HG02623 (cell line): ENCODE results near the gene C4B.
A peak's percentile ranks its signal among the peaks of the same experiment; 100 is the strongest.
"Not testable (repeated sequence)": the region's sequence is repeated elsewhere in the genome, so short reads cannot be mapped to it uniquely, and the experiment has no call there.

ENCODE experiments used
- ATAC-seq: cut with Tn5 transposase; IDR thresholded peaks from one replicate; pipeline ENCODE4 v1.9.1; 2021; ENCODE audit warnings: moderate library complexity; ENCODE audit not compliant: unreplicated experiment

C4B gene

DNA sequence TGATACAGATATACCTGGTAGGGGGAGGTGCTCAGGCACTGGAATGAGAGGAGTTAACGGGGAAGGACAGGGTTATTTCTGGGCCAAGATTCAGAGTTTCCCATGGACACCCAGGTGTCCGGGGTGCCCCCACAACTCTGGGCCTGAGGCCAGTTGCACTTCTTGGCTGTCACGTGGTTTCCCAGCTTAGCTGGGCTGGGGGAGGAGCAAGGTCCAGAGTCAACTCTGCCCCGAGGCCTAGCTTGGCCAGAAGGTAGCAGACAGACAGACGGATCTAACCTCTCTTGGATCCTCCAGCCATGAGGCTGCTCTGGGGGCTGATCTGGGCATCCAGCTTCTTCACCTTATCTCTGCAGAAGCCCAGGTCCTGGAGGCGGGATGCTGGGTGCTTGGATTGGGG lies at the start of gene C4B:
TSS of gene C4B (plus strand) at position 249 of the 400 bp plus-strand sequence. CDS start at position 300, 51 bp downstream.
- not testable (repeated sequence) for ATAC-seq

DNA sequence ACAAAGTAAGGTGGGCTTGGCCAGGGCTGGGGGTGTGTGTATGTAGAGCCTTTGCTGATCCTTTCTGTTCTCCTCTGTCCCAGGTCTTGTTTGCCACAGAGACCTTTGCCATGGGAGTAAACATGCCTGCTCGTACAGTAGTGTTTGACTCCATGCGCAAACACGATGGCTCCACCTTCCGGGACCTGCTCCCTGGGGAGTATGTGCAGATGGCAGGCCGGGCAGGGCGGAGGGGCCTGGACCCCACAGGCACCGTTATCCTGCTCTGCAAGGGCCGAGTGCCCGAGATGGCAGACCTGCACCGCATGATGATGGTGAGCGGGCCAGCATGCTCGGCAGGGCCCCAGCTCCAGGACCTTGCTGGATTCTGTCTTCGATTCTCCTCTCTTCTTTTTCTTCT lies 48.9 kb upstream of the C4B start:
- ATAC-seq: no peak

DNA sequence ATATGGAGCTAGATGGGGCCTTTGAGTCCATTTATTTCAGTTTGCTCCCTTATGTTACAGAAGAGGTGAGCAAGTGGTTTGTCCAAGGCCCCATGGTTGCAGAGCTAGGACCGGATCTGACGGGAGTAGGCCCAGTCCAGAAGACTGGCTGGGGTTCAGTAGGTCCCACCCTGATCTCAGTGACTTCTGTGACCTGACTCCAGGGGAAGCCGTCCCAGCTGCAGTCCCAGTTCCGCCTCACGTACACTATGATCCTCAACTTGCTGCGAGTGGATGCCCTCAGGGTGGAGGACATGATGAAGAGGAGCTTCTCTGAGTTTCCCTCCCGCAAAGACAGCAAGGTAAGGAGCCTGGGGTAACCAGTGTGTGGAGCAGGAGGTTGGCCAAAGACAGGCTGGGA lies 48.1 kb upstream of the C4B start:
- no peak for ATAC-seq

DNA sequence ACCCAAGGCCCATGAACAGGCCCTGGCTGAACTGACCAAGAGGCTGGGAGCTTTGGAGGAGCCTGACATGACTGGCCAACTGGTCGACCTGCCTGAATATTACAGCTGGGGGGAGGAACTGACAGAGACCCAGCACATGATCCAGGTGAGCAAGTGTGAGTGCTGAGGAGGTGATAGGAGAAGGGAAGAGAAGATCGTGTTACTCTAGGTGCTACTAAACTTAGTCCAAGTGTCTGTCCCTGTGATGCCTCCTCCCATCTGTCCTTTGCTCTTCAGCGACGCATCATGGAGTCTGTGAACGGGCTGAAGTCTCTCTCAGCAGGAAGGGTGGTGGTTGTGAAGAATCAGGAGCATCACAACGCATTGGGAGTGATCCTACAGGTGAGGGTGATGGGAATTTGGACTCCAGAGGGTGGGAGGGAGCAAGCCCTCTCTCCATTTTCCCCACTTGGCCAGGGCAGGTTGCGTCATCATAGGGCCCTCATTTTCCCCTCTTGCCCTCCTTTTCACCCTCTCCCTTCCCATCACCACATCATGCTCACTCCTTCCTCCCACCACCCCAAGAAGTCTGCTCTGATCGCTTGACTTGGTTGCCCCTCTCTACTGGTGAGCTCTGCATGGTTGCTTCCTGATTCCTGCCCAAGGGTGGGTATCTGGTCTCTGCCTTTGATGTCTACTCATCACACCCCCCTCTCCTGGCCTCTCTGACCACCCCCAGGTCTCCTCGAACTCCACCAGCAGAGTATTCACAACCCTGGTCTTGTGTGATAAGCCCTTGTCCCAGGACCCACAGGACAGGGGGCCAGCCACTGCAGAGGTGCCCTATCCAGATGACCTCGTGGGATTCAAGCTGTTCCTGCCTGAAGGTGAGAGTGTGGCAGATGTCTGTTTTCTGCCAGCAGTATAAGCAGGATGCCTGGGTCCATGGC lies 47.3 kb upstream of the C4B start:
- ATAC-seq: no peak

DNA sequence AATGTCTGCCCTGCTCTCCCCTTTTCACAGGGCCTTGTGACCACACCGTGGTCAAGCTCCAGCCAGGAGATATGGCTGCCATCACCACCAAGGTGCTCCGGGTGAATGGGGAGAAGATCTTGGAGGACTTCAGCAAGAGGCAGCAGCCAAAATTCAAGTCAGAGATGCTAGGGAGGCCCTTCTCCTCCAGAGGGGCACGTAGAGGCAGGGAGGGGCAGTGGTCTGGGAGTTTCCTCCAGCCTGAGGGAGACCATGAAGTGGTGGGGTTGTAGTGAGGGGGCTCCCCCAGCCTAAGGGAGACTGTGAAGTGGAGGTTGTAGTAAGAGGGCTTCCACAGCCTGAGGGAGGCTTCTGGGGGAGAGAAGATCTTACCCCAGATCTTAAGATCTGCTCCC lies 46.7 kb upstream of the C4B start:
- no peak for ATAC-seq

DNA sequence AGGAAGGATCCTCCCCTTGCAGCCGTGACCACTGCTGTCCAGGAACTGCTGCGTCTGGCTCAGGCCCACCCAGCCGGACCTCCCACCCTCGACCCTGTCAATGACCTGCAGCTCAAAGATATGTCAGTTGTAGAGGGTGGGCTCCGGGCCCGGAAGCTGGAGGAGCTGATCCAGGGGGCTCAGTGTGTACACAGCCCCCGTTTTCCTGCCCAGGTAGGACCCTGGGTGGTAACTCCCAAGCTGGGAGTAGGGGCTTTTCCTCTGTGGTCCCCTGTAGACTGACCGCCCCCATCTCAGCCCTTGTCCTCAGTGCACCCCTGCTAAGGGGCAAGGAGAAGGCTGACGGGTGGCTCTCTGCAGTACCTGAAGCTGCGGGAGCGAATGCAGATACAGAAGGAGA lies 46.3 kb upstream of the C4B start:
- ATAC-seq: no peak

DNA sequence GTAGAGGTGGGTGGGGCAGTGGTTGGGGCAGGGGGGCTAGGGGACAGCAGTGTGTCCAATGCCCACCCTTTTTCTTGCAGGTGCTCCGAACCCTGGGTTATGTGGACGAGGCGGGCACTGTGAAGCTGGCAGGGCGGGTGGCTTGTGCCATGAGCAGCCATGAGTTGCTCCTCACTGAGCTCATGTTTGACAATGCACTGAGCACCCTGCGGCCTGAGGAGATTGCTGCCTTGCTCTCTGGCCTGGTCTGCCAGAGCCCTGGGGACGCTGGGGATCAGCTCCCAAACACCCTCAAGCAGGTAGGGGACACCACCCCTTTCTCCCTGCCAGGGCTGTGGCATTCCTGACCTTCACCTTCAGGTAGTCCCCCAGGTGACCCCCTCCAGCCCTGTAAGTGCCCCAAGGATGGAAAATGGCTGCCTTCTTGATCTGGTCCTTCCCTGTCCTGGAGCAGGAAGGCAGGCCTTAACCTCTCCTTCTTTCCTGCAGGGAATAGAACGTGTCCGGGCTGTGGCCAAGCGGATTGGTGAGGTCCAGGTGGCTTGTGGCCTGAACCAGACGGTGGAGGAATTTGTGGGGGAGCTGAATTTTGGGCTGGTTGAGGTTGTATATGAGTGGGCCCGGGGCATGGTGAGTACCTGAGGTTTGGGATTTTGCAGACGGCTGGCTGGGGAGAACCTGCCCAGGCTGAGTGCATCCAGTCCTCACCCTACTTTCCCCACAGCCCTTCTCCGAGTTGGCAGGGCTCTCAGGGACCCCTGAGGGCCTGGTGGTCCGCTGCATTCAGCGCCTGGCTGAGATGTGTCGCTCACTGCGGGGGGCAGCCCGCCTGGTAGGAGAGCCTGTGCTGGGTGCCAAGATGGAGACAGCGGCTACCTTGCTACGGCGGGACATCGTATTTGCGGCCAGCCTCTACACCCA lies 45.5 kb upstream of the C4B start:
- ATAC-seq: no peak

DNA sequence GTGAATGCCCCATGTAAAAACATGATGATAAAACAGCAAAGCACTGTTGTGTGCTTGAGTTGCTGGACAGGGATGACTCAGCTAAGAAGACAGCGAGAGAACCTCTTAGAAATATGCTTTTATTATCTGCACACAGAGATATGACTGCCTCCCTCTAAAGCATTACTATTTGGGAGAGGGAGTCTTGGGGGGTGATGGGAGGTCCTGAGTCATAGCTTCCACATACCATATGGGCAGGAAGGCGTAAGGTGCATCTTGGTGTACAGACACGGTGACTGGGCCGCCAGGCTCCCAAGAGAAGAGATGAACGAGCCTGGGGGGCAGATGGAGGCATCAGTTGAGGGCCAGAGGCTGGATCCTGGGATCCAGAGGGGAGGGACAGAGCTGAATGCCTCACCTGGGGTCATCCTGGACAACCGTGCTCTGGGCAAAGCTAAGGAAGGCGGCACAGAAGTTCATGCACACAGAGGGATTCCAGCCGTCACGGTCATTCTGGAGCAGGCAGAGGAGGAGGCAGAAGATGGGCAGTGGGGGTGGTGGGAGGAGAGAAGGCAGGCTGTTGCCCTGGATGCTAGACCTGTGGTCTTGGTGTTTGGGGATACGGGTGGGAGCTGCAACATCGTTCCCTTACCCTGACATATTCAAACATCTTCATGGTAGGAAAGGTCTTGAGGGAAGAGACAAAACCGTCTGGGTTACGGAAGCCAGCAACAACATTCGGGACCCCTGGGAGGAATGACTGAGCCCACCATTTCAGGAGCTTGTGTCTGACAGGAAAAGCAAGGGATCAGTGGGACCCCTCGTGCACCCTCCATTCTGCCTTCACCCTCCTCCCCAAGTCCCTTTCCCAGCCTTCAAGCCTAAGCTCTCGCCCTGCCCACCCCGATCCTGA lies 44.6 kb upstream of the C4B start:
- no peak for ATAC-seq

DNA sequence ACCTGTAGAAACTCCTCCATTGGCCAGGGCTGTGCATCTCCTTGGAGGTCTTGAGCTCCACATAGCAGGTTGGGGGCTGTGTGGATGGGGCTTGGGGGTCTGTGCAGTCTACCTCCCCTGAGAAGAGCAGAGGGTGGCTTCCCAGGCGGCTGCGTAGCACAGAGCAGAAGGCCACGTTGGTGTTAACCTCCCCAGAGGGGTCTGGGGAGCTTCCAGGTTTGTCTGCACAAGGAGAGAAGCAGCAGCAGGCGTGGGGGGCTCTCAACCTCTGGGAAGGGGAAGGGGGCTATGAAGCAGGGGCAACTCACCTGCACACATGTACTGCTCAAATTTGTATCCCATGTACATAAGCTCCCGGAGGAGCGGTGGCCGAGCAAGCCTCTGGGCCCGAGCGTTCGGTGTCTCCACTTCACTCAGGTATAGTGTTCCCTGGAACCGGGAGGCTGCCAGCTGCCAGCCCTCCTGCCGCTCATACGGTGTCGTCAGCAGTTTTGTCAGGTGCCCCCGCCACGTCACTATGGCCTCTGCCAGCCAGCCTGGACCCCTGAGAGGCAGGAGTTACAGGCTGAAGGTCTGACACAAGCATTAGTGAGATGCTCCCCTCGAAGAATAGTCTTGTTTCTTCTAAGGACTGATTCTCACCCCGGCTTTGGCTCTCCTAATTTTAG lies 43.9 kb upstream of the C4B start:
- ATAC-seq: no peak

DNA sequence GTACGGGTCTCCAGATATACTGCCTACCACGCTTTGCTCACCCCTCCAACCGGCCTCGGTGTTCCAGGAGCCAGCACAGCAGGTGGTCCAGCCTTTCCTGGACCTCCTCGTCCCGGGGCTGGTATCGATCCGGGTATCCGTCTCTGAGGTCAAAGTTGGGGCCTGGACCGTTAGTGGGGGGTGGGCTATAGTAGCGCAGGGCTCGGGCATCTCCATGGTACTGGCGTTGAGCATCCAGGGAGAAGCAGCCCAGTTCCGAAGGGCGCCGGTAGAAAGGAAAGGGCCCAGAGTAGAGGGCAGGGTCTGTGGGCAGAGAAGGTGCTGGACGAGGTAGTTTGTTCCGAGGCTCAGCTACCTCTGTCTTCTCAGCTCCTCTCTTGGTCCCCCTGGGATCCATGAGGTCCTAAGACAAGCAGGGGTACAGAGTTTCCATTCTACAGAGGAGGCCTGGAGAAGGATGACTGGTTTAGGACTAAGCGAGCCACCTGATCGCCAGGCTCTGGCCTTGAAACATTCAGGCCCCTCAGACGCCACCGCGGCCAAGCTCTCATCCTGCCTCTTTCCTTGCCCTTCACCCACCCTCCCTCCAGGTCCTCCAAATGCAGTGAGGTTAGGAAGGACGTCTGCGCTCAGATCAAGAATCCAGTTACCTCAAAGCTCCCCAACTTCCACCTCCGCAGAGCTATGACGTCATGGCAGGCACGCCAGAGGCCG lies 43.2 kb upstream of the C4B start:
- ATAC-seq: no peak

DNA sequence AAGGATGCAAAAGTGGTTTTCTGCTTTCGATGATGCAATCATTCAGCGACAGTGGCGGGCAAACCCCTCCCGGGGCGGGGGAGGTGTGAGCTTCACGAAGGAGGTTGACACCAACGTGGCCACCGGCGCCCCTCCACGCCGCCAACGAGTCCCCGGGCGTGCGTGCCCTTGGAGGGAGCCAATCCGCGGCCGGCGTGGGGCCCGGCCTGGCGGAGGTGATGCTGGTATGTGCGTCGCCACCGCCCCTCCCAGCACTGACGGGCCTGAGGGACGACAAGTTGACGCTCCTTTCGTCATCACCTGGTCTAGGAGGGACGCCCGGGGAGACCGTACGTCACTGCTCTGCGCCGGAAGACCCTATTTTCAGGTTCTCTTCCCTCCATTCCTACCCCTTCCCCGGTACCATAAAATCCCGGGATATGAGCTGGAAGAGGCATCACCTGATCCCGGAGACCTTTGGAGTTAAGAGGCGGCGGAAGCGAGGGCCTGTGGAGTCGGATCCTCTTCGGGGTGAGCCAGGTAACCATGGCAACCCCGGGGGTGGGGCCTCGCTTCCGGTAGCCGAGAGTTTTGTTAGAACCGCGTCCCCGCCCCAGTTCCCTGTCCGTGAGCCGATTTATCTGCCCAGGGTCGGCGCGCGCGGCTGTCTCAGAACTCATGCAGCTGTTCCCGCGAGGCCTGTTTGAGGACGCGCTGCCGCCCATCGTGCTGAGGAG lies 42.4 kb upstream of the C4B start, which contains the start of gene DXO:
TSS of gene DXO (minus strand) at position 146 of the 716 bp plus-strand sequence. CDS start 463 bp downstream, outside the sequence.
- peak; percentile 79 for ATAC-seq

DNA sequence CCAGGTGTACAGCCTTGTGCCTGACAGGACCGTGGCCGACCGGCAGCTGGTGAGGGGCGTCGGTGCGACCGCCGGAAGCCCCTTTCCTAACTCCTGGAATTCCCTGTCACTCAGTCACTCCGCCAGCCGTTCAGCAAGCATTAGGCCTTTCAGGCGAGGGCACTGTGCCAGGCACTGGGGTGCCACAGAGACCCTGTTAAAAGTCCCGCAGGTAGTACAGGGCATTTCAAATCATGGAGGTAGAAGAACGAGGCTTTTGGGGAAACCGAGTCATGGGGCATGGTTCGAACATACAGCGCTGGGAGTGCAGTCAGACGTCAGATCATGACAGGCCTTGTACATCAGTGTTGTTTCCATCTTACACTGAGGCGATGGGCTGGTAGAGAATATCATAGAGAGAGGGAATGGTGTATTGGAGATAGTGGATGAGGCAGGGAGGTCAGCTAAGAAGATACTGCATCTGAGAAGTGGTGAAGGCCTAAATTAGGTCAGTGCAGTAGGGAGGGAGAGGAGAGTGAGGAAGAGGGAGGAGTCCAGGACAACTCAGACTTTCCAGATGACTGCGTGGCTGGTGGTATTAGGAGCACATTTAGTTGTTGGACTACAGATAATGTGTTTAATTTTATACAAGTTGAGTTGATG lies 41.8 kb upstream of the C4B start:
- no peak for ATAC-seq

DNA sequence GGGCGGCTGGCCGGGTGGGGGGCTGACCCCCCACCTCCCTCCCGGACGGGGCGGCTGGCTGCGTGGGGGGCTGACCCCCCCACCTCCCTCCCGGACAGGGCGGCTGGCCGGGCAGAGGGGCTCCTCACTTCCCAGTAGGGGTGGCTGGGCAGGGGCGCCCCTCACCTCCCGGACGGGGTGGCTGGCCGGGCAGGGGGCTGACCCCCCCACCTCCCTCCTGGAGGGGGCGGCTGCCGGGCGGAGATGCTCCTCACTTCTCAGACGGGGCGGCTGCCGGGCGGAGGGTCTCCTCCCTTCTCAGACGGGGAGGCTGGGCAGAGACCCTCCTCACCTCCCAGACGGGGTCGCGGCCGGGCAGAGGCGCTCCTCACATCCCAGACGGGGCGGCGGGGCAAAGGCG lies 38.5 kb upstream of the C4B start:
- not testable (repeated sequence) for ATAC-seq

DNA sequence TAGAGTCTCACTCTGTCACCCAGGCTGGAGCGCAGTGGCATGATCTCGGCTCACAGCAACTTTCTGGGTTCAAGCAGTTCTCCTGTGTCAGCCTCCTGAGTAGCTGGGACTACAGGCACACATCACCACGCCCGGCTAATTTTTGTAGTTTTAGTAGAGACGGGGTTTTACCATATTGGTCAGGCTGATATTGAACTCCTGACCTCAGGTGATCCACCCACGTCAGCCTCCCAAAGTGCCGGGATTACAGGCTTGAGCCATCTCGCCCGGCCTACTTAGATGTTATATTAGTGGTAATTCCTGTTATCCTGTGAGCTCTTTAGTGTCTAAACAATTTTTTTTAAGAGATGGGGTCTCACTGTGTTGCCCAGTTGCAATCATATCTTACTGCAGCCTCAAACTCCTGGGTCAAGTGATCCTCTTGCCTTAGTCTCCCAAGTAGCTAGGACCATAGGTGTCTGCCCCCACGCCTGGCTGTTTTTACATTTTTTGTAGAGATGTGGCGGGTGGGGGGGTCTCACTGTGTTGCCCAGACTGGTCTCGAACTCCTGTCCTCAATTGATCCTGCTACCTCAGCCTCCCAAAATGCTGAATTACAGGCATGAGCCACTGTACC lies 36.7 kb upstream of the C4B start:
- ATAC-seq: no peak

DNA sequence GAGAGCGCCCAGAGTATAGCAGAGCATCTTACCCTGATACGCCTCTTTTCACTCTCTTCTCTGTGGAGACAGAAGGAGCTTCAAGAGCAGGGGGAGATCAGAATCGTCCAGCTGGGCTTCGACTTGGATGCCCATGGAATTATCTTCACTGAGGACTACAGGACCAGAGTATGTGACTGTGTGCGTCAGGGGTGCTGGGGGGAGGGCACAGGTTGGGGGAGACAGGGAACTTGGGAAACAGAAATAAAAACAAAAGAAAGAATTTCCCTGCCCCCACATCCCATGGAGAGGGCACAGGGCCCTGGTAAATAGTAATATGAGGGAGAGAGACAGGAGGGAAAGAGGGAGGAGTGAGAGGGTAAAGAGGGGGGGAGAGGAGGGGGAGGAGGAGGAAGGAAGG lies 35.8 kb upstream of the C4B start:
- ATAC-seq: no peak

DNA sequence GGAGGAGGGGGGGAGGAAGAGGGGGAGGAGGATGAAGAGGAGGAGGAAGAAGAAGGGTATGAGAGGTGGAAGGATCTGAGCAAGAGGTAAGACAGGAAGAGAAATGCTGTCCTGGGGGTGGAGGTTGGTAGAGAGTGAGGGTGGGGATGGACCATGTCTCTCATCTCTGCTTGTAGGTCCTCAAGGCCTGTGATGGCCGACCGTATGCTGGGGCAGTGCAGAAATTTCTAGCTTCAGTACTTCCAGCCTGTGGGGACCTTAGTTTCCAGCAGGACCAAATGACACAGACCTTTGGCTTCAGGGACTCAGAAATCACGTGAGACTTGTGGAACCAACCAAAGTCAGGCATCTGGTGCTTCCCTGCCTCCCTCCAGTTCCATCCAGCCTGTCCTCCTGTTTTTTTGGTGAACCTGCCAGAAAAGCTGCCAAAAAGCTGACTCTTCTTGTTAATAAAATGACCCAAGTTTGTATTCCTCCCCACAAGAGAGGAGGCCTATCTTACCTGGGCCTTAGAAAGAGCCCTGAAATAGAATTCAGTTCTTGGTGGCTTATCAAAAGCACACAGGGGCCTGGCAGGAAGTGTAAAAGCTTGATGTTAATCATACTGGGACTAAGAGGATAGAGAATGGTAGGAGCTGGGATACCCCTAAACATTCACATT lies 35.2 kb upstream of the C4B start:
- no peak for ATAC-seq

DNA sequence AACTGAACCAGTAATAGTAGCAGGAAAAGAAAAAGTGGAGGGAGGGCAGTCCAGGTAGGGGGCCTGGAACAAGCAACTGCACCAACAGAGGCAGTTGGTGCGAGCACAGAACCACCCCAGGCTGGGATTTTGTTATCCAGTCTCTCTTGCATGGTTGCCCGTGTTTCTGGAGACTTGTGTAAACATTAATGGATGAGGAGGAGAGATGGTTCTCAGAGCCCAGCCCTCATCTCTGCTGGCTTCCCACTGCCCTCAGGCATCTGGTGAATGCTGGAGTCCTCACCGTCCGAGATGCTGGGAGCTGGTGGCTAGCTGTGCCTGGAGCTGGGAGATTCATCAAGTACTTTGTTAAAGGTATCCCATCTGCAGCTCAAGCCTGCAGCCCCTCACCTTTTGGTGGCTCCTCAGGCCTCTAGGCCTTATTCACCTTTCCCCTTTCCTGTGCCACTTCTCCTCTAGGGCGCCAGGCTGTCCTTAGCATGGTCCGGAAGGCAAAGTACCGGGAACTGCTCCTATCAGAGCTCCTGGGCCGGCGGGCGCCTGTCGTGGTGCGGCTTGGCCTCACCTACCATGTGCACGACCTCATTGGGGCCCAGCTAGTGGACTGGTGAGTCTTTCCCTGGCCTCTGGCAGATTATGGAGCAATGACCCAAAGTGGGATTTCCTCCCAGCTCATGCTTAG lies 34.3 kb upstream of the C4B start:
- not testable (repeated sequence) for ATAC-seq
